HG02852 (cell line): Measurements from ENCODE around the gene NEDD8.

Experiments used
- ATAC-seq: cut with Tn5 transposase; IDR thresholded peaks from one replicate; pipeline ENCODE4 v1.9.1; 2021; ENCODE audit warnings: mild to moderate bottlenecking, moderate library complexity; ENCODE audit not compliant: unreplicated experiment

The NEDD8 gene

GRCh38 chr14:24232121-24232644, at the start of gene NEDD8:
NEDD8 (minus strand) TSS chr14:24232367; CDS start chr14:24232267, 100 bp downstream.
- peak; percentile 72 for ATAC-seq

GRCh38 chr14:24281636-24282035, 49.5 kb upstream of the NEDD8 start:
- ATAC-seq, result no peak

- no peak for ATAC-seq
These were observed 48.8 kb upstream of the NEDD8 start for GRCh38 chr14:24280797-24281460.

- ATAC-seq, result peak; percentile 61
These were observed 47.4 kb upstream of the NEDD8 start for GRCh38 chr14:24279301-24280186.

GRCh38 chr14:24278424-24278823, 46.3 kb upstream of the NEDD8 start:
- no peak for ATAC-seq

GRCh38 chr14:24277606-24278321, 45.6 kb upstream of the NEDD8 start:
- no peak for ATAC-seq

- no peak for ATAC-seq
These were observed 44.9 kb upstream of the NEDD8 start for GRCh38 chr14:24277071-24277470.

- ATAC-seq, result peak; percentile 45
These were observed 42.0 kb upstream of the NEDD8 start for GRCh38 chr14:24274101-24274543.

GRCh38 chr14:24273422-24273998, 41.3 kb upstream of the NEDD8 start:
- no peak for ATAC-seq

GRCh38 chr14:24272467-24272866, 40.3 kb upstream of the NEDD8 start:
- ATAC-seq, result no peak

GRCh38 chr14:24271834-24272263, 39.7 kb upstream of the NEDD8 start:
- no peak for ATAC-seq

- peak; percentile 90 for ATAC-seq
These were observed 39.1 kb upstream of the NEDD8 start, which contains the start of gene RABGGTA for GRCh38 chr14:24271134-24271833. RABGGTA (minus strand) TSS chr14:24271597; CDS start chr14:24271115, 482 bp downstream.

- no peak for ATAC-seq
These were observed 38.5 kb upstream of the NEDD8 start for GRCh38 chr14:24270537-24271133.

GRCh38 chr14:24269910-24270536, 37.9 kb upstream of the NEDD8 start:
- no peak for ATAC-seq

GRCh38 chr14:24269368-24269767, 37.2 kb upstream of the NEDD8 start:
- no peak for ATAC-seq

- ATAC-seq, result no peak
These were observed 36.1 kb upstream of the NEDD8 start for GRCh38 chr14:24268225-24268624.

- ATAC-seq, result no peak
These were observed 35.3 kb upstream of the NEDD8 start for GRCh38 chr14:24267516-24267915.

- no peak for ATAC-seq
These were observed 34.4 kb upstream of the NEDD8 start for GRCh38 chr14:24266344-24267244.
